Heart left ventricle (tissue), 13 donors: ENCODE measurements around the gene LMF1.

Source experiments
- POLR2A ChIP-seq, 2 donors: fragments of 450-650 bp; IDR thresholded peaks; one replicate each; pipeline ENCODE4 v1.6.1; 2017; ENCODE audit warnings: antibody characterized with exemption in 2 of 2, mild to moderate bottlenecking in 2 of 2, moderate library complexity in 2 of 2
- TF ChIP-seq, protein P1 (sequence below), 12 donors: fragments of 200-600 bp; sonication (generic) in 4 of 12; IDR thresholded peaks; one replicate each; pipeline versions ENCODE4 v1.5.0 to v1.8.0; 2018 to 2022; ENCODE audit warnings: antibody characterized with exemption in 12 of 12, mild to moderate bottlenecking in 5 of 12
- donor health status: ischemic (EF 13 %, LVEDD 7.1; RV severe dilation, severe dysfunction).
- donor health status: DM: no; HTN: yes; CAD: no.
- donor health status: DM: no; HTN: no; CAD: no.
- donor health status: ischemic (EF 25% LVEDD 6.9; RV normal size, moderate dysfunction).
- donor health status: ischemic (EF 25% LVEDD 5.7; RV mildly dilated, moderate dysfunction).
- donor health status: ischemic (EF 35%, LVEDD 5.7; RV mildly dilated, moderate dysfunction).
- donor health status: nonischemic (EF 11% LVEDD 7.7; RV severe dilation, severe dysfunction).
- donor health status: DM: yes; HTN: yes; CAD: no.
- donor health status: PGD.
- donor health status: ischemic (EF 29% LVEDD 5.4; RV normal size, mild dysfunction).
- donor health status: nonischemic (EF 23%, LVEDD 6.1; RV moderate dilation, normal function).

DNA sequence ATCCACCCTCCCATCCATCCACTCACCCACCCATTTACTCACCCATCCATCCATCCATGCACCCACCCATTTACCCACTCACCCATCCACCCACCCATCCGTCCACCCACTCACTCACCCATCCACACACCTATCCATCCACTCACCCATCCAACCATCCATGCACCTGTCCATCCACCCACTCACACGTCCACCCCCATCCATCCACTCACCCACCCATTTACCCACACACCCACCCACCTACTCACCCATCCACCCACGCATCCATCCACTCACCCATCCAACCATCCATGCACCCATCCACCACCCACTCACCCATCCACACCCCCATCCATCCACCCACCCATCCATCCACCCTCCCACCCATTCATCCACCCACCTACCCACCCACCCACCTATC is 22.9 kb upstream of the LMF1 start:
- TF ChIP-seq, protein P1, sequence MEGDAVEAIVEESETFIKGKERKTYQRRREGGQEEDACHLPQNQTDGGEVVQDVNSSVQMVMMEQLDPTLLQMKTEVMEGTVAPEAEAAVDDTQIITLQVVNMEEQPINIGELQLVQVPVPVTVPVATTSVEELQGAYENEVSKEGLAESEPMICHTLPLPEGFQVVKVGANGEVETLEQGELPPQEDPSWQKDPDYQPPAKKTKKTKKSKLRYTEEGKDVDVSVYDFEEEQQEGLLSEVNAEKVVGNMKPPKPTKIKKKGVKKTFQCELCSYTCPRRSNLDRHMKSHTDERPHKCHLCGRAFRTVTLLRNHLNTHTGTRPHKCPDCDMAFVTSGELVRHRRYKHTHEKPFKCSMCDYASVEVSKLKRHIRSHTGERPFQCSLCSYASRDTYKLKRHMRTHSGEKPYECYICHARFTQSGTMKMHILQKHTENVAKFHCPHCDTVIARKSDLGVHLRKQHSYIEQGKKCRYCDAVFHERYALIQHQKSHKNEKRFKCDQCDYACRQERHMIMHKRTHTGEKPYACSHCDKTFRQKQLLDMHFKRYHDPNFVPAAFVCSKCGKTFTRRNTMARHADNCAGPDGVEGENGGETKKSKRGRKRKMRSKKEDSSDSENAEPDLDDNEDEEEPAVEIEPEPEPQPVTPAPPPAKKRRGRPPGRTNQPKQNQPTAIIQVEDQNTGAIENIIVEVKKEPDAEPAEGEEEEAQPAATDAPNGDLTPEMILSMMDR (IDR thresholded peaks at IDR 0.05) = no peak
- TF ChIP-seq POLR2A (IDR thresholded peaks at IDR 0.05) = no peak
